Measurements from ENCODE around the gene RABEPK. TPM values are rescaled to one million over a fixed set of nuclear protein-coding genes. Genes with fewer than 3 reads are reported as not detected.

The RABEPK gene
- total RNA-seq, 4 donors from 2014 or later: 16.0 to 39.7 (median 21.0) TPM

DNA sequence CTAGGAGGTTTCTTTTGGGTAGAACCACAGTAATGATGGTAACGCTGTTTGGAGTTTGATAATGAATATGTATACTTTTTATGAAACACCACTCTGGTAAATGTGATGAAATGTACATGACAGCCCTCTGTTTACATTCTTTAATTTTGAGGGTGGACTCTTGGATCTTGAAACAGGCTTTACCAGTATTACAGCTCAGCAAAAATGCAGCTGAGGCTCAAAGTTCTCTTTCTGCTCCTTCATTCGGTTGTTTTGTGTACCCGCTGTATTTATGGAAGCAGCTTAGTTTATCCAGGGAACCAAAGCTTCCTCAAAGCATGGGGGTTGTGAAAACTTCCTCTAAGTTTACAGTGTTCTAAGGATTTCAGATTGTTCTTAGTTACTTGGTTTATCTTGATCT, 72.4 kb downstream of the RABEPK start:
- intact Hi-C loops (cut with DNase I; ENCODE audit: low total_unique reads): no loop called here
- Histone ChIP-seq H3K4me1 (no peaks in the 10 kb centered on the region), H3K36me3 (no peaks in the 10 kb centered on the region), H3K27ac (no peak overlapping the region), H3K9me3 (no peaks in the 10 kb centered on the region), H3K27me3 (no peaks in the 10 kb centered on the region), H3K4me3 (no peak overlapping the region)
- DNase-seq: no peak
- TF ChIP-seq POLR2A (IDR thresholded peaks at IDR 0.05) (no peak), CTCF (IDR thresholded peaks at IDR 0.05) (no peak)

- Histone ChIP-seq H3K27ac (no peak overlapping the region), H3K4me3 (no peak overlapping the region), H3K4me1 (no peaks in the 10 kb centered on the region), H3K9me3 (no peaks in the 10 kb centered on the region), H3K27me3 (no peaks in the 10 kb centered on the region), H3K36me3 (no peaks in the 10 kb centered on the region)
- TF ChIP-seq CTCF (IDR thresholded peaks at IDR 0.05) (no peak), POLR2A (IDR thresholded peaks at IDR 0.05) (no peak)
- no peak for DNase-seq
- intact Hi-C loops (cut with DNase I; ENCODE audit: low total_unique reads): no loop called here
These were observed 76.4 kb downstream of the RABEPK start for GRCh38 chr9:125276771-125277170.

DNA sequence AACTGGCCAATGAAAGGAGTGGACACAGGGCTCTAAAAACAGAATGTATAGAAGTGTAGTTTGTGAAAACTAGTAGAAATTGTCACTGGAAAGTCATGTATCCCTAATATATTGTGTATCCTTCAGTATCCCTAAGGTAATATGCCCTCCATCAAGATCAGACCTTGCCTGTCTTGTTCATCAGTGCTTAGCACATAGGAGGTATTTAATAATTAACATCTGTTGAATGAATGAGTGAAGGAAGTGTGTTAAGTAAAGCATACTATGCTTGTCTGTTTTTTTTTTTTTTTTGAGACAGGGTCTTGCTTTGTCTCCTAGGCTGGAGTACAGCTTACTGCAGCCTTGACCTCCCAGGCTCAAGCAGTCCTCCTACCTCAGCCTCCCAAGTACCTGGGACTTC, 77.1 kb downstream of the RABEPK start:
- Histone ChIP-seq H3K4me1 (no peaks in the 10 kb centered on the region), H3K9me3 (no peaks in the 10 kb centered on the region), H3K4me3 (no peak overlapping the region), H3K27ac (no peak overlapping the region), H3K27me3 (no peaks in the 10 kb centered on the region), H3K36me3 (no peaks in the 10 kb centered on the region)
- intact Hi-C loops (cut with DNase I; ENCODE audit: low total_unique reads): no loop called here
- TF ChIP-seq CTCF (IDR thresholded peaks at IDR 0.05) (no peak), POLR2A (IDR thresholded peaks at IDR 0.05) (no peak)
- no peak for DNase-seq

DNA sequence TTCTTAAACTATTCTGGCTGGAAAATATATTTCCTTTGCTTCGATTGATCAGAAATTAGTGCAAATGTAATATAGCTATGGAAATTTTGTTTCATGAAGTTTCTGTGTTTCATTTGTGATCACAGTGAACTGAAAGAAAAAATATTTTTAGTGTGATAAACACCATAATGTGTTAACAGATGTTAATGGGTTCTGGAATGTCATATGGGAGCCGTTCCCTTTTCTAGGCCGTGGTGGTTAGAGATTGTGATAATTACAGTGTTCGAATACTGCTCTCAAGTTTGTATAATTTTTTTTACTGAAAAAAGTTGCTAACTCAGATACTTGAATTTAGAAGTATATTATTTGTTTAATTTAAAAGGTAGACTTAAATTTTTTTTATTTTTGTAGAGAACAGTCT, 80.6 kb downstream of the RABEPK start:
- no peak overlapping the region for H3K27ac ChIP-seq
- no peak overlapping the region for H3K4me3 ChIP-seq
- no peaks in the 10 kb centered on the region for H3K4me1 ChIP-seq
- DNase-seq: no peak
- TF ChIP-seq CTCF (IDR thresholded peaks at IDR 0.05): no peak
- TF ChIP-seq POLR2A (IDR thresholded peaks at IDR 0.05): no peak
- no peaks in the 10 kb centered on the region for H3K27me3 ChIP-seq
- H3K9me3 ChIP-seq: no peaks in the 10 kb centered on the region
- no peaks in the 10 kb centered on the region for H3K36me3 ChIP-seq
- intact Hi-C loops (cut with DNase I; ENCODE audit: low total_unique reads): no loop called here

Small RNAs within 50 kb of the gene (small RNA-seq; reads per million reads assigned to genes)
- gene AL354710.1: not detected

Other genes with a start within 250 kb of the RABEPK start
- 10 to 100 TPM; 10.2 to 26.4 (median 14.4) TPM for gene SCAI, start 57.0 kb upstream of the RABEPK start, total RNA-seq
- gene PPP6C, start 10.7 kb upstream of the RABEPK start, total RNA-seq: 10 to 100 TPM; 19.0 to 43.7 (median 21.2) TPM
- 100 to 1,000 TPM in 2 of 4 donors, 10 to 100 TPM in 2; 23.1 to 143 (median 88.4) TPM for gene HSPA5, start 40.8 kb downstream of the RABEPK start, total RNA-seq
- gene GAPVD1, start 61.3 kb downstream of the RABEPK start, total RNA-seq: 10 to 100 TPM; 41.0 to 73.8 (median 64.0) TPM